ENCODE measurements around the gene KICS2.

DNA sequence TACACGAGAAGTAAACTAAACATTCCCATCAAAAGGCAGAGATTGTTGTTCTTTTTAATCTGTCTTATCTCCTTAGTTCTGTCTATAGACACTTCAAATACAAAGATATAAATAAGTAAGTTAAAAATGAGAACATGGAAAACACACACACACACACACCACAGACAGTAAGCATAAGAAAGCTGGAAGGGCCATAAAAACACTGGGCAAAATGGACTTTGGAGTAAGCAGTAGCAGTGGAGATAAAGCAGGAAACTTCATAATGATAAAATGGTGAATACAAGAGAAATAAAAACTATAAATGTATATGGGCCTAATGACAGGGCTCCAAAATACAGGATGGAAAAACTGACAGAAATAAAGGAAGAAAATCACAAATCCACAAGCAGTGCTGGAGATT, 32.6 kb downstream of the KICS2 start:
- TF ChIP-seq, protein P1, sequence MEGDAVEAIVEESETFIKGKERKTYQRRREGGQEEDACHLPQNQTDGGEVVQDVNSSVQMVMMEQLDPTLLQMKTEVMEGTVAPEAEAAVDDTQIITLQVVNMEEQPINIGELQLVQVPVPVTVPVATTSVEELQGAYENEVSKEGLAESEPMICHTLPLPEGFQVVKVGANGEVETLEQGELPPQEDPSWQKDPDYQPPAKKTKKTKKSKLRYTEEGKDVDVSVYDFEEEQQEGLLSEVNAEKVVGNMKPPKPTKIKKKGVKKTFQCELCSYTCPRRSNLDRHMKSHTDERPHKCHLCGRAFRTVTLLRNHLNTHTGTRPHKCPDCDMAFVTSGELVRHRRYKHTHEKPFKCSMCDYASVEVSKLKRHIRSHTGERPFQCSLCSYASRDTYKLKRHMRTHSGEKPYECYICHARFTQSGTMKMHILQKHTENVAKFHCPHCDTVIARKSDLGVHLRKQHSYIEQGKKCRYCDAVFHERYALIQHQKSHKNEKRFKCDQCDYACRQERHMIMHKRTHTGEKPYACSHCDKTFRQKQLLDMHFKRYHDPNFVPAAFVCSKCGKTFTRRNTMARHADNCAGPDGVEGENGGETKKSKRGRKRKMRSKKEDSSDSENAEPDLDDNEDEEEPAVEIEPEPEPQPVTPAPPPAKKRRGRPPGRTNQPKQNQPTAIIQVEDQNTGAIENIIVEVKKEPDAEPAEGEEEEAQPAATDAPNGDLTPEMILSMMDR (IDR thresholded peaks at IDR 0.05; ENCODE audit: low read length): no peak
- TF ChIP-seq EZH2 (optimal IDR thresholded peaks at IDR 0.05; ENCODE audit: low read depth, low read length) (no peak), EZH2phosphoT487 (IDR thresholded peaks at IDR 0.05; ENCODE audit: low read length) (no peak)
